AG04449 (cell line): ENCODE measurements around the gene PDGFD.

Experiments
- CTCF ChIA-PET: fragments of 350-600 bp; formaldehyde crosslinking; extraction: SDS; loops from one replicate; lab custom pipeline; 2021; ENCODE audit warnings: antibody characterized with exemption; lab: Yijun Ruan, JAX
- POLR2A ChIA-PET: fragments of 400-600, 350-600 bp; formaldehyde crosslinking; extraction: SDS; loops from one replicate; lab custom pipeline; 2020; ENCODE audit warnings: antibody characterized with exemption, inconsistent platforms; lab: Yijun Ruan, JAX
- DNase-seq: peaks from one replicate; pipeline ENCODE4 v3.0.0-alpha.2; 2010; ENCODE audit warnings: low read depth, low spot score
- H3K4me3 ChIP-seq: 2 replicates; pipeline ENCODE4 v1.5.1; 2011; ENCODE audit warnings: low read depth, mild to moderate bottlenecking, control low read depth, low read length
- CTCF ChIP-seq: IDR thresholded peaks from one replicate; pipeline ENCODE4 v1.5.1; 2011; ENCODE audit warnings: mild to moderate bottlenecking, moderate library complexity, low read length, control low read depth, inconsistent platforms; ENCODE audit not compliant: insufficient read depth; ENCODE audit errors: missing control alignments

PDGFD gene

GRCh38 chr11:104105155-104105554, 58.8 kb downstream of the PDGFD start:
- H3K4me3 ChIP-seq = no peak overlapping the region
- POLR2A ChIA-PET = no interaction called here
- DNase-seq = no peak
- CTCF ChIA-PET = no interaction called here
- TF ChIP-seq CTCF = no peak

DNA sequence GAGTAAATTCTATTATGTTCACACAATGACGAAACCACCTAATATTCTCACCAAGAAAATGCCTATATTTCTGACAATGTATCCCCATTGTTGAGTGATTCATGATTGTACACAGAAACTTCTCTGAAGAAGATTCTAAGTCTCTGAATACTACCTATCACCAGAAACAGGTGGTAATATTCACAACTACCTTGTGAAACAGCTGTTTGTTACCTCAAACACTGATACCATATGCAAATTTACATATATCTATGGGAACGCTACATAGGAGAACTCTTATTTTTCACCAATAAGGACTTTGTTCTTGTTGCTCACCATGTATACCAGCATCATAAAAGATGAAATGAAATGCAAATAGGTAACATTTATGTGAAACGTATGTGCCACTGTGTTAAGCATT, 59.3 kb downstream of the PDGFD start:
- DNase-seq = no peak
- no peak overlapping the region for H3K4me3 ChIP-seq
- ChIA-PET POLR2A (no interaction called here), CTCF (no interaction called here)
- TF ChIP-seq CTCF = no peak

- no peak for TF ChIP-seq CTCF
- no peak for DNase-seq
- no peak overlapping the region for H3K4me3 ChIP-seq
- ChIA-PET CTCF (no interaction called here), POLR2A (no interaction called here)
These were observed 59.7 kb downstream of the PDGFD start for GRCh38 chr11:104104201-104104600.

DNA sequence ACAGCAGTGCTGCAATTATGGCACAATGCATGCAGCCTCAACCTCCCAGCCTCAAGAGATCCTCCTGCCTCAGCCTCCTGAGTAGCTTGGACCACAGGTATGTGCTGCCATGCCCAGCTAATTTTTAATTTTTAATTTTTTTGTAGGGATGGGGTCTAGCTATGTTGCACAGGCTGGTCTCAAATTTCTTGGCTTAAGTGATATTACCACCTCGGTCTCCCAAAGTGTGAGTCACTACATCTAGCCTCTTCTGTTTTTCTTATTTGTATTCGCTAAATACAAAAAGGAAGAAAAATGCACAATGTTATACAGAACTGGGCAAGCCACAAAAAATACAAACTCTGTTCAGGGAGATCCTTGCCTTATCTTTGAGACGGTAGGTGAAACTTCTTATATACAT, 65.4 kb downstream of the PDGFD start:
- no peak for DNase-seq
- ChIA-PET CTCF (no interaction called here), POLR2A (no interaction called here)
- H3K4me3 ChIP-seq = no peak overlapping the region
- no peak for TF ChIP-seq CTCF

DNA sequence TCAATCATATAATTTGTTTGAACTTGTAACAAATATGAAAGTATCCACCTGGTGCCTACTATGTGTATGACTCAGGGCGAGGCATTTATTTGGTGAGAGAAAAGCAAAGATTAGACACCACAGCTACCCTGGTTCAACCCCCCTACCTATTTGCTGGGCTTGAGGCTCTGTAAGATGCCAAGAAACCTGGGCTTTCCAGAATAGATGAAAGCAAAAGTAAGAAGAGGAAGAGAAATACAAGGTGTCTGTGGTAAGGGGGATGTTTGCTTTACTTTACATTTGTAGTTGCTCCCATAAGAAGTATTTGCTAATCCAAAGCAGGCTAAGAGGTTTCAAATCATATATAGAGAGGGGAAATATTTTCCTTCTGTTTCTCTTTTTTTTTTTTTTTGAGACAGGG, 65.8 kb downstream of the PDGFD start:
- no peak for TF ChIP-seq CTCF
- DNase-seq = no peak
- ChIA-PET CTCF (no interaction called here), POLR2A (no interaction called here)
- H3K4me3 ChIP-seq = no peak overlapping the region

DNA sequence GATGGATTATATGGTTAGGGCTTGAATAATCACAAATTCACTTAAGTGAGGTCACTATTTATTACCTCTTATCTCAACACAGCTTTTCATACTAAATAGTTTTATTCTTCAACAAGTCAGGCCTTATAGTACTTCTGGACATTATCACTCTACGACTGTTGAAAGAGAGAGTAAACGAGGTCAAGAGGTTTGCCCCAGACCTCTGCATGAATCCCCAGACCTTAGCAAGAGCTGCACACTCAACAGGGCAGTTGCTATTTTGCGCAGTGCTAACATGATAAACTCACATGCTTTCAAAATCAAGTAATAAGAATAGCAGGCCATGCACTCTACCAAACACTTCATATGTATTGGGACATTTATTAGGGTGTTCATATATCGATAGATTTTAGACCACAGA, 67.0 kb downstream of the PDGFD start:
- no peak for TF ChIP-seq CTCF
- ChIA-PET CTCF (no interaction called here), POLR2A (no interaction called here)
- DNase-seq = no peak
- no peak overlapping the region for H3K4me3 ChIP-seq
